Measurements from ENCODE around the gene RPS6KA5.

The RPS6KA5 gene

DNA sequence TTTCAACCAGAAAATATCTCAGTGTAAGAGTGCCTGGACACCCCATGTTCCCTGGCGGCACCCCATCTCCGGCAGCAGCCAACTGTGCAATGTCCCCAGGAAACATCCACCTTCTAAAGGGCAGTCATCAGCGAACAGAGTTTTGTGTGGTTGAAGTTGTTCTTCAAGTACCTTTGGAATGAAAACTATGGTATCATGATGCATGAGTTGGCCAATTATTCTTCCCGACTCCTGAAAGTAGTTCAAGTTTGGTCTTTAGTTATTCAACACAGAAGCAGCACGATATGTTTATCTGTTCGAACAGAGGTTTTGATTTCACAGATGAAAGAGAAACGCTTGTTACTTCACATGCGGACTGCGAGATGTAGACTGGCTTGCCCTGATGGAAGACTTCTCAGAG is 223.1 kb downstream of the RPS6KA5 start:
- Histone ChIP-seq H3K4me1 (ENCODE audit: low read length) (no peaks in the 10 kb centered on the region), H3K9me3 (replicated peaks; ENCODE audit: insufficient read depth, low read length) (no peaks in the 10 kb centered on the region), H3K9ac (ENCODE audit: low read length) (no peak overlapping the region), H3F3A (ENCODE audit: insufficient read depth, low read length) (no peaks in the 10 kb centered on the region), H3K4me2 (ENCODE audit: low read depth, low read length) (no peak overlapping the region), H3K9me2 (replicated peaks; ENCODE audit: insufficient read depth, low read length) (no peaks in the 10 kb centered on the region), H3K27me3 (replicated peaks; ENCODE audit: insufficient read depth, low read length) (no peaks in the 10 kb centered on the region), H3K79me2 (ENCODE audit: low read length) (no peaks in the 10 kb centered on the region), H2AFZ (ENCODE audit: low read length) (no peak overlapping the region), H3K36me3 (replicated peaks; ENCODE audit: insufficient read depth, low read length) (no peaks in the 10 kb centered on the region), H3K4me3 (ENCODE audit: low read length) (no peak overlapping the region), H3K27ac (ENCODE audit: low read length) (no peak overlapping the region), H4K20me1 (ENCODE audit: insufficient read depth, low read length) (no peaks in the 10 kb centered on the region)
- no peak for DNase-seq
- TF ChIP-seq, protein P1, sequence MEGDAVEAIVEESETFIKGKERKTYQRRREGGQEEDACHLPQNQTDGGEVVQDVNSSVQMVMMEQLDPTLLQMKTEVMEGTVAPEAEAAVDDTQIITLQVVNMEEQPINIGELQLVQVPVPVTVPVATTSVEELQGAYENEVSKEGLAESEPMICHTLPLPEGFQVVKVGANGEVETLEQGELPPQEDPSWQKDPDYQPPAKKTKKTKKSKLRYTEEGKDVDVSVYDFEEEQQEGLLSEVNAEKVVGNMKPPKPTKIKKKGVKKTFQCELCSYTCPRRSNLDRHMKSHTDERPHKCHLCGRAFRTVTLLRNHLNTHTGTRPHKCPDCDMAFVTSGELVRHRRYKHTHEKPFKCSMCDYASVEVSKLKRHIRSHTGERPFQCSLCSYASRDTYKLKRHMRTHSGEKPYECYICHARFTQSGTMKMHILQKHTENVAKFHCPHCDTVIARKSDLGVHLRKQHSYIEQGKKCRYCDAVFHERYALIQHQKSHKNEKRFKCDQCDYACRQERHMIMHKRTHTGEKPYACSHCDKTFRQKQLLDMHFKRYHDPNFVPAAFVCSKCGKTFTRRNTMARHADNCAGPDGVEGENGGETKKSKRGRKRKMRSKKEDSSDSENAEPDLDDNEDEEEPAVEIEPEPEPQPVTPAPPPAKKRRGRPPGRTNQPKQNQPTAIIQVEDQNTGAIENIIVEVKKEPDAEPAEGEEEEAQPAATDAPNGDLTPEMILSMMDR (IDR thresholded peaks at IDR 0.05; ENCODE audit: low read length), result no peak
- TF ChIP-seq EZH2phosphoT487 (IDR thresholded peaks at IDR 0.05; ENCODE audit: low read length) (no peak), EZH2 (optimal IDR thresholded peaks at IDR 0.05; ENCODE audit: low read depth, low read length) (no peak)

DNA sequence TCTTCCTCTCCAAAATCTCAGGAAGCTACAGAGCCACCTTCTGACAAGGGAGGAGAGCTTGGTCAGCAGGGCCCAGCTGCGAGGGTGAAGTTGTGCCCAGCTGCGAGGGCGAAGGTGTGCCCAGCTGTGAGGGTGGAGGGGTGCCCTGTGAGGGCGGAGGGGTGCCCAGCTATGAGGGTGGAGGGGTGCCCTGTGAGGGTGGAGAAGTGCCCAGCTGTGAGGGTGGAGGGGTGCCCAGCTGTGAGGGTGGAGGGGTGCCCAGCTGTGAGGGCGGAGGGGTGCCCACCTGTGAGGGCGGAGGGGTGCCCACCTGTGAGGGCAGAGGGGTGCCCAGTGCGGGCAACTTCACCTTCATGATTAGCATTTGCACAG is 223.8 kb downstream of the RPS6KA5 start:
- no peak overlapping the region for H3K4me2 ChIP-seq (ENCODE audit: low read depth, low read length)

DNA sequence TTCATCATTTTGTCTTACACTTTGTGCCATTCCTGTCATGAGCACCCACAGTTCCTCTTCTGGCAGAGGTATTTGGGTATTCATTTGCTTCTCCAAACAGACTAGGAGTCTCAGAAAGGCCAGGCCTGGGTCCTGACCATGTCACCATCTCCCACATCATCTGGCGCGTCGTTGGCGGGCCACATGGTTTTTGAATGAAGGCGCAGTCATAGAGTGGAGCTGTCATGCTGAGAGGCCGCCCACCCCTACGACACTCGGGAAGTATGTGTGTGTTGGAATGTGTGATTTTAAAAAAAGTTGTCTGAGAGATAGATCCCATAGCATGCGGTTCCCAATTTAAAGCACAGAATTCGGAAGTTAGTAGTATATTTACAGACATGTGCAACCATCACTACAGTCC is 228.6 kb downstream of the RPS6KA5 start:
- no peaks in the 10 kb centered on the region for H3K36me3 ChIP-seq (replicated peaks; ENCODE audit: insufficient read depth, low read length)
- no peak for DNase-seq
- H3F3A ChIP-seq (ENCODE audit: insufficient read depth, low read length), result peaks cover 17% of the 10 kb centered on the region
- no peak overlapping the region for H3K4me2 ChIP-seq (ENCODE audit: low read depth, low read length)
- H3K4me3 ChIP-seq (ENCODE audit: low read length), result no peak overlapping the region
- TF ChIP-seq EZH2phosphoT487 (IDR thresholded peaks at IDR 0.05; ENCODE audit: low read length), result no peak
- no peak for TF ChIP-seq EZH2 (optimal IDR thresholded peaks at IDR 0.05; ENCODE audit: low read depth, low read length)
- TF ChIP-seq, protein P1 (IDR thresholded peaks at IDR 0.05; ENCODE audit: low read length), result no peak
- no peak overlapping the region for H3K27ac ChIP-seq (ENCODE audit: low read length)
- H3K9me3 ChIP-seq (replicated peaks; ENCODE audit: insufficient read depth, low read length), result no peaks in the 10 kb centered on the region
- no peaks in the 10 kb centered on the region for H3K9me2 ChIP-seq (replicated peaks; ENCODE audit: insufficient read depth, low read length)
- peaks cover 15% of the 10 kb centered on the region for H3K4me1 ChIP-seq (ENCODE audit: low read length)
- H3K9ac ChIP-seq (ENCODE audit: low read length), result no peak overlapping the region
- no peak overlapping the region for H2AFZ ChIP-seq (ENCODE audit: low read length)
- H3K27me3 ChIP-seq (replicated peaks; ENCODE audit: insufficient read depth, low read length), result no peaks in the 10 kb centered on the region
- H4K20me1 ChIP-seq (ENCODE audit: insufficient read depth, low read length), result no peaks in the 10 kb centered on the region
- H3K79me2 ChIP-seq (ENCODE audit: low read length), result no peaks in the 10 kb centered on the region

More for the DNA sequence above, 223.8 kb downstream of the RPS6KA5 start:
- no peaks in the 10 kb centered on the region for H3K79me2 ChIP-seq (ENCODE audit: low read length)
- H3K4me1 ChIP-seq (ENCODE audit: low read length), result no peaks in the 10 kb centered on the region
- H3K9me2 ChIP-seq (replicated peaks; ENCODE audit: insufficient read depth, low read length), result no peaks in the 10 kb centered on the region
- H3F3A ChIP-seq (ENCODE audit: insufficient read depth, low read length), result no peaks in the 10 kb centered on the region
- H2AFZ ChIP-seq (ENCODE audit: low read length), result no peak overlapping the region
- H3K36me3 ChIP-seq (replicated peaks; ENCODE audit: insufficient read depth, low read length), result no peaks in the 10 kb centered on the region
- no peaks in the 10 kb centered on the region for H3K27me3 ChIP-seq (replicated peaks; ENCODE audit: insufficient read depth, low read length)
- no peak overlapping the region for H3K27ac ChIP-seq (ENCODE audit: low read length)
- no peak for DNase-seq
- no peak overlapping the region for H3K4me3 ChIP-seq (ENCODE audit: low read length)
- TF ChIP-seq EZH2phosphoT487 (IDR thresholded peaks at IDR 0.05; ENCODE audit: low read length) (no peak), EZH2 (optimal IDR thresholded peaks at IDR 0.05; ENCODE audit: low read depth, low read length) (no peak)
- TF ChIP-seq, protein P1 (IDR thresholded peaks at IDR 0.05; ENCODE audit: low read length), result no peak
- H4K20me1 ChIP-seq (ENCODE audit: insufficient read depth, low read length), result no peaks in the 10 kb centered on the region
- no peaks in the 10 kb centered on the region for H3K9me3 ChIP-seq (replicated peaks; ENCODE audit: insufficient read depth, low read length)
- H3K9ac ChIP-seq (ENCODE audit: low read length), result no peak overlapping the region
